Lower lobe of right lung (tissue), 2 donors: ENCODE data around the gene FANCC. TPM values are rescaled to one million over a fixed set of nuclear protein-coding genes. Genes with fewer than 3 reads are reported as not detected.

Experiments
- ATAC-seq, 2 donors: fragments of 200-7000 bp; cut with Tn5 transposase; one replicate each; pipeline ENCODE4 v1.9.1; 2020 to 2022; ENCODE audit warnings: mild to moderate bottlenecking in 2 of 2, moderate library complexity in 2 of 2
- DNase-seq: peaks from one replicate; pipeline ENCODE4 v3.0.0-alpha.2; 2020
- H3K27ac ChIP-seq: fragments of 200-600 bp; one replicate; pipeline ENCODE4 v1.8.0; 2022
- H3K27me3 ChIP-seq: fragments of 200-600 bp; one replicate; pipeline ENCODE4 v1.8.0; 2022; ENCODE audit warnings: low read depth
- H3K36me3 ChIP-seq: fragments of 200-600 bp; one replicate; pipeline ENCODE4 v1.8.0; 2022; ENCODE audit warnings: mild to moderate bottlenecking
- H3K4me1 ChIP-seq: fragments of 200-600 bp; one replicate; pipeline ENCODE4 v1.8.0; 2022
- H3K4me3 ChIP-seq: fragments of 200-600 bp; one replicate; pipeline ENCODE4 v1.8.0; 2022; ENCODE audit warnings: mild to moderate bottlenecking
- H3K9me3 ChIP-seq: fragments of 200-600 bp; one replicate; pipeline ENCODE4 v1.8.0; 2022
- CTCF ChIP-seq: fragments of 200-600 bp; IDR thresholded peaks from one replicate; pipeline ENCODE4 v1.8.0; 2022; ENCODE audit warnings: antibody characterized with exemption, mild to moderate bottlenecking
- intact Hi-C: fragments of 100-400 bp; cut with DNase I; formaldehyde crosslinking; loops from one replicate; pipeline ENCODE4 v1.11.0; 2022
- total RNA-seq: library from RNA; stranded (reverse); fragmentation: NEBNext Ultra II Directional; extraction: Animal tissue kit (Norgen Biotek cat#: 25700); gene quantifications from one replicate; pipeline ENCODE4 v1.2.1, GENCODE V29; 2021
- donor health status: DM: no; HTN: yes; CAD: no; lungs with severe emphysema.

The FANCC gene
- total RNA-seq, 1 donor from 2014 or later: 11.3 TPM

GRCh38 chr9:95181226-95181818 lies 136.2 kb downstream of the FANCC start:
- Histone ChIP-seq H3K27me3 (no peaks in the 10 kb centered on the region), H3K4me3 (no peak overlapping the region), H3K4me1 (no peaks in the 10 kb centered on the region), H3K9me3 (no peaks in the 10 kb centered on the region), H3K27ac (no peak overlapping the region), H3K36me3 (no peaks in the 10 kb centered on the region)
- DNase-seq: no peak
- TF ChIP-seq CTCF: peak; percentile 57
- intact Hi-C loops: no loop called here
- ATAC-seq: no peak

GRCh38 chr9:95177617-95178016 lies 139.9 kb downstream of the FANCC start:
- intact Hi-C loops: no loop called here

GRCh38 chr9:95176755-95177319 lies 140.7 kb downstream of the FANCC start:
- DNase-seq (no peak), ATAC-seq (no peak)
- Histone ChIP-seq H3K27me3 (no peaks in the 10 kb centered on the region), H3K9me3 (no peaks in the 10 kb centered on the region), H3K27ac (no peak overlapping the region), H3K4me1 (no peaks in the 10 kb centered on the region), H3K36me3 (no peaks in the 10 kb centered on the region), H3K4me3 (no peak overlapping the region)
- no peak for TF ChIP-seq CTCF
- intact Hi-C loops: no loop called here

More at GRCh38 chr9:95177617-95178016, 139.9 kb downstream of the FANCC start:
- no peaks in the 10 kb centered on the region for H3K36me3 ChIP-seq
- no peaks in the 10 kb centered on the region for H3K4me1 ChIP-seq
- TF ChIP-seq CTCF: no peak
- H3K27ac ChIP-seq: no peak overlapping the region
- no peaks in the 10 kb centered on the region for H3K9me3 ChIP-seq
- no peak for ATAC-seq
- no peaks in the 10 kb centered on the region for H3K27me3 ChIP-seq
- DNase-seq: no peak
- no peak overlapping the region for H3K4me3 ChIP-seq

- Histone ChIP-seq H3K36me3 (no peaks in the 10 kb centered on the region), H3K27ac (no peak overlapping the region), H3K4me3 (no peak overlapping the region), H3K27me3 (no peaks in the 10 kb centered on the region), H3K4me1 (no peaks in the 10 kb centered on the region), H3K9me3 (no peaks in the 10 kb centered on the region)
- intact Hi-C loops: no loop called here
- no peak for TF ChIP-seq CTCF
- no peak for ATAC-seq
- DNase-seq: no peak
Measured at GRCh38 chr9:95175523-95175922, 142.0 kb downstream of the FANCC start.

- no peak overlapping the region for H3K27ac ChIP-seq
- no peaks in the 10 kb centered on the region for H3K9me3 ChIP-seq
- H3K4me3 ChIP-seq: no peak overlapping the region
- ATAC-seq (no peak), DNase-seq (no peak)
- TF ChIP-seq CTCF: no peak
- H3K27me3 ChIP-seq: no peaks in the 10 kb centered on the region
- H3K36me3 ChIP-seq: no peaks in the 10 kb centered on the region
- intact Hi-C loops: no loop called here
- no peaks in the 10 kb centered on the region for H3K4me1 ChIP-seq
Measured at GRCh38 chr9:95174038-95174437, 143.5 kb downstream of the FANCC start.
